NCI-H146 treated with DMSO at 0.1 percent for 48 hours (cell line): Measurements from ENCODE around the gene SH3PXD2B.
"Not testable (repeated sequence)": the region's sequence is repeated elsewhere in the genome, so short reads cannot be mapped to it uniquely, and the experiment has no call there.

Experiments used
- DNase-seq: peaks from one replicate; lab custom pipeline; 2025; ENCODE audit not compliant: unreplicated experiment; lab: John Stamatoyannopoulos, UW

Gene SH3PXD2B

GRCh38 chr5:172420235-172420939 lies 33.9 kb downstream of the SH3PXD2B start:
- no peak for DNase-seq

GRCh38 chr5:172418862-172419814 lies 35.2 kb downstream of the SH3PXD2B start:
- DNase-seq: no peak

- no peak for DNase-seq
Observed at GRCh38 chr5:172417983-172418630, 36.2 kb downstream of the SH3PXD2B start.

GRCh38 chr5:172417130-172417841 lies 37.0 kb downstream of the SH3PXD2B start:
- no peak for DNase-seq

- no peak for DNase-seq
Observed at GRCh38 chr5:172415362-172416275, 38.7 kb downstream of the SH3PXD2B start.

- DNase-seq: no peak
Observed at GRCh38 chr5:172414531-172415361, 39.6 kb downstream of the SH3PXD2B start.

- no peak for DNase-seq
Observed at GRCh38 chr5:172413601-172414171, 40.6 kb downstream of the SH3PXD2B start.

- DNase-seq: no peak
Observed at GRCh38 chr5:172412724-172413286, 41.5 kb downstream of the SH3PXD2B start.

GRCh38 chr5:172411484-172412072 lies 42.7 kb downstream of the SH3PXD2B start:
- DNase-seq: no peak

- DNase-seq: no peak
Observed at GRCh38 chr5:172410662-172411483, 43.5 kb downstream of the SH3PXD2B start.

GRCh38 chr5:172410160-172410559 lies 44.2 kb downstream of the SH3PXD2B start:
- DNase-seq: no peak

- DNase-seq: not testable (repeated sequence)
Observed at GRCh38 chr5:172409477-172409876, 44.8 kb downstream of the SH3PXD2B start.

- no peak for DNase-seq
Observed at GRCh38 chr5:172407822-172408221, 46.5 kb downstream of the SH3PXD2B start.

- no peak for DNase-seq
Observed at GRCh38 chr5:172407241-172407691, 47.1 kb downstream of the SH3PXD2B start.

GRCh38 chr5:172405226-172406107 lies 48.9 kb downstream of the SH3PXD2B start:
- no peak for DNase-seq

- no peak for DNase-seq
Observed at GRCh38 chr5:172404746-172405145, 49.6 kb downstream of the SH3PXD2B start.
